GM18907 (cell line): ENCODE measurements around the gene RAB29.
"Not testable (repeated sequence)": the region's sequence is repeated elsewhere in the genome, so short reads cannot be mapped to it uniquely, and the experiment has no call there.

Experiments used
- ATAC-seq: cut with Tn5 transposase; IDR thresholded peaks from one replicate; pipeline ENCODE4 v1.9.1; 2021; ENCODE audit warnings: mild to moderate bottlenecking, moderate library complexity; ENCODE audit not compliant: unreplicated experiment

The RAB29 gene

GRCh38 chr1:205775015-205775716 is at the start of gene RAB29:
Gene RAB29 (minus strand): TSS chr1:205775482. CDS start chr1:205774956, 526 bp downstream.
- peak; percentile 82 for ATAC-seq

- ATAC-seq, result no peak
Measured at GRCh38 chr1:205824180-205824579, 48.9 kb upstream of the RAB29 start.

GRCh38 chr1:205823260-205823659 is 48.0 kb upstream of the RAB29 start:
- not testable (repeated sequence) for ATAC-seq

GRCh38 chr1:205822397-205822796 is 47.1 kb upstream of the RAB29 start:
- no peak for ATAC-seq

GRCh38 chr1:205817988-205818387 is 42.7 kb upstream of the RAB29 start:
- no peak for ATAC-seq

GRCh38 chr1:205817364-205817763 is 42.1 kb upstream of the RAB29 start:
- ATAC-seq, result no peak

GRCh38 chr1:205813755-205814058 is 38.4 kb upstream of the RAB29 start:
- no peak for ATAC-seq

GRCh38 chr1:205812878-205813754 is 37.8 kb upstream of the RAB29 start, which contains the start of gene SLC41A1:
Gene SLC41A1 (minus strand): TSS chr1:205813198. CDS start chr1:205810441, 2,757 bp downstream.
- ATAC-seq, result peak; percentile 91

- no peak for ATAC-seq
Measured at GRCh38 chr1:205812271-205812877, 37.1 kb upstream of the RAB29 start.

GRCh38 chr1:205811660-205812059 is 36.4 kb upstream of the RAB29 start:
- no peak for ATAC-seq

GRCh38 chr1:205810448-205811157 is 35.3 kb upstream of the RAB29 start:
- no peak for ATAC-seq

- ATAC-seq, result no peak
Measured at GRCh38 chr1:205809942-205810345, 34.7 kb upstream of the RAB29 start.

- no peak for ATAC-seq
Measured at GRCh38 chr1:205809469-205809868, 34.2 kb upstream of the RAB29 start.

- ATAC-seq, result no peak
Measured at GRCh38 chr1:205805082-205805711, 29.9 kb upstream of the RAB29 start.

- no peak for ATAC-seq
Measured at GRCh38 chr1:205804605-205805004, 29.3 kb upstream of the RAB29 start.

- ATAC-seq, result no peak
Measured at GRCh38 chr1:205803986-205804385, 28.7 kb upstream of the RAB29 start.

GRCh38 chr1:205802060-205802459 is 26.8 kb upstream of the RAB29 start:
- ATAC-seq, result no peak

- ATAC-seq, result no peak
Measured at GRCh38 chr1:205800981-205801703, 25.9 kb upstream of the RAB29 start.

- no peak for ATAC-seq
Measured at GRCh38 chr1:205800427-205800826, 25.1 kb upstream of the RAB29 start.

- no peak for ATAC-seq
Measured at GRCh38 chr1:205798577-205798976, 23.3 kb upstream of the RAB29 start.
